ENCODE measurements around the gene NUDT8.
"Not testable (repeated sequence)": the region's sequence is repeated elsewhere in the genome, so short reads cannot be mapped to it uniquely, and the experiment has no call there.

Gene NUDT8

GRCh38 chr11:67620621-67621020 is 9.1 kb downstream of the NUDT8 start:
- DNase-seq (ENCODE audit: low read depth in 2 of 2); H3K4me3 ChIP-seq (replicated peaks in 1 of 2; ENCODE audit: low read depth in 2 of 2, low read length in 2 of 2): not testable (repeated sequence)

GRCh38 chr11:67619683-67620618 is 9.8 kb downstream of the NUDT8 start:
- not testable (repeated sequence) for H3K4me3 ChIP-seq (replicated peaks in 1 of 2; ENCODE audit: low read depth in 2 of 2, low read length in 2 of 2); DNase-seq (ENCODE audit: low read depth in 2 of 2)

GRCh38 chr11:67618901-67619659 is 10.7 kb downstream of the NUDT8 start:
- H3K4me3 ChIP-seq (replicated peaks in 1 of 2; ENCODE audit: low read depth in 2 of 2, low read length in 2 of 2); DNase-seq (ENCODE audit: low read depth in 2 of 2): not testable (repeated sequence)

GRCh38 chr11:67617243-67617953 is 12.3 kb downstream of the NUDT8 start:
- no peak for DNase-seq (ENCODE audit: low read depth in 2 of 2)
- TF ChIP-seq CTCF (IDR thresholded peaks at IDR 0.05; ENCODE audit: low read depth, low read length) = no peak
- H3K4me3 ChIP-seq (replicated peaks in 1 of 2; ENCODE audit: low read depth in 2 of 2, low read length in 2 of 2) = no peak overlapping the region

- H3K4me3 ChIP-seq (replicated peaks in 1 of 2; ENCODE audit: low read depth in 2 of 2, low read length in 2 of 2) = no peak overlapping the region
- no peak for TF ChIP-seq CTCF (IDR thresholded peaks at IDR 0.05; ENCODE audit: low read depth, low read length)
- DNase-seq (ENCODE audit: low read depth in 2 of 2) = no peak
Measured at GRCh38 chr11:67616431-67617242, 13.1 kb downstream of the NUDT8 start.

- TF ChIP-seq CTCF (IDR thresholded peaks at IDR 0.05; ENCODE audit: low read depth, low read length) = no peak
- no peak for DNase-seq (ENCODE audit: low read depth in 2 of 2)
- no peak overlapping the region for H3K4me3 ChIP-seq (replicated peaks in 1 of 2; ENCODE audit: low read depth in 2 of 2, low read length in 2 of 2)
Measured at GRCh38 chr11:67615728-67616430, 13.9 kb downstream of the NUDT8 start.

GRCh38 chr11:67614730-67615714 is 14.7 kb downstream of the NUDT8 start:
- peak; percentile 69 for TF ChIP-seq CTCF (IDR thresholded peaks at IDR 0.05; ENCODE audit: low read depth, low read length)
- H3K4me3 ChIP-seq (replicated peaks in 1 of 2; ENCODE audit: low read depth in 2 of 2, low read length in 2 of 2) = no peak overlapping the region
- DNase-seq (ENCODE audit: low read depth in 2 of 2) = peak; percentile 14 to 15
